Measurements from ENCODE around the gene IPO8.
A peak's percentile ranks its signal among the peaks of the same experiment; 100 is the strongest.

The IPO8 gene

GRCh38 chr12:30695199-30696102 lies at the start of gene IPO8:
IPO8 (minus strand) TSS chr12:30695869; CDS start chr12:30695647, 222 bp downstream.
- DNase-seq (ENCODE audit: low read depth, low spot score): peak; percentile 66

GRCh38 chr12:30744321-30744720 lies 48.7 kb upstream of the IPO8 start:
- no peak for DNase-seq (ENCODE audit: low read depth, low spot score)

DNA sequence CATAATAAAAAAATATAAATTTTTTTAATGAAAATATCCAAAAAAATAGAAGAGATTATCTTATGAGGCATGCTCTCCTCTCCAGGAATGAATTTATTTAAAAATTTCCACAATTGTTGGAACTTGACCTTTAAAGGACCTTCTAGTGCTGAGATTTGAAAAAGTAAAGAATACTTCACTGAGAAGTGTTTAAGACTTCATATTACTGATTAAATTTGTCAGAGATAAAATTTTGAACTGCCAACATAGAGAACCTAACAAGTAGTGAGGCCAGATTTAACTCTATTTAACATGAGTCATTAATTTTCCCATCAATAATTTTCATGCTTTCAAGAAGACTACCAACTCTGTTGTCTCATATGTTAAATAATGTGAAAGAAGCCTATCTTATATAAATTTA lies 44.6 kb upstream of the IPO8 start:
- no peak for DNase-seq (ENCODE audit: low read depth, low spot score)

- DNase-seq (ENCODE audit: low read depth, low spot score): no peak
These were observed 43.4 kb upstream of the IPO8 start for GRCh38 chr12:30739020-30739419.

DNA sequence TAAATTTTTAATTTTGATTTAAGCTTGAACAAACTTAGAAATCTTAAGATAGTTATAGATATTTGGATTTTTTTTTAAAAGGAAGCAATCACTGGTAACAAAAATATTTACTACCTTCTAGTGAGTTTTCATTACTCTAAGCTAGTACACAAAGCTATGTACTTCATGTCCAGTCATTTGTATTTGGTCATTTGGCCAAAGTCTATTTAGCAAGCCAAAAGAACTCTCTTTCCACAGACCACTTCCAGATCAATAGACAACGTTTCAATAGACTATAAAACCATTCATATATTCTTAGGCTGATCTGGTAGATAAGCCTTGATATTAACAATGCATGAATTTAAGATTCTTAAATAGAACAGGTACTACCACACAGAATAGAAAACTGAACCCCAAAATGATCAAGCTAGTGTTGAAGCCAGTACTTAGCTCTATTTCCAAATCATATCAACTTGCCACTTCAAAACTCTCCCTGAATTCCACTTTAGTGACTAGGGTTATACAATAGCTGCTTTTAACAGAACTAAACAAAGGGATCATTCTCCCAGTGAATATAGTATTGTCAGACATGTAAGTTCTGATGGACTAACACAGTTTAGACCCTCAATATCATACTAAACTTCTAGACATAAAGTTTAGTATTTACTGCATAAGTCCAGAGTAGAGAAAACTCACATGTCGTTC lies 37.4 kb upstream of the IPO8 start:
- DNase-seq (ENCODE audit: low read depth, low spot score): no peak

GRCh38 chr12:30730011-30730410 lies 34.3 kb upstream of the IPO8 start:
- DNase-seq (ENCODE audit: low read depth, low spot score): no peak

GRCh38 chr12:30729547-30729946 lies 33.9 kb upstream of the IPO8 start:
- DNase-seq (ENCODE audit: low read depth, low spot score): no peak

DNA sequence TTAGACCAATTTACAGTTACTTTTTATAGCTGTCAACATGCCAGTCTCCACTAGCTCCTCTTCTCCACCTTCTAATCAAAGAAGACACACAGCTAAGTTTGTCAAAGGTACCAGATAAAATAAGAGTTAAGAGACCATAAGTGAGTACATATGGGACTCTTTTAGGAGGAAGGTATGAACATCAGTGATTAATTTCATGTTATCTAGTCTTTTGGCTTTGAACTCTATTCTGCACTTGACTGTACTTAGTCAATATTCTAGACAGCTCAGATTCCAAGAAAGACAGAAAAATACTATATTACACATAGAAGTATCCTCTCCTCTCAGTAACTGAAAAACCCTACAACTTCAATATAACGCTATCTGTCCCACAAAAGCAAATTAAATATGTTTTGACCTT lies 31.0 kb upstream of the IPO8 start:
- no peak for DNase-seq (ENCODE audit: low read depth, low spot score)

GRCh38 chr12:30725739-30726138 lies 30.1 kb upstream of the IPO8 start:
- DNase-seq (ENCODE audit: low read depth, low spot score): peak; percentile 31

GRCh38 chr12:30719060-30719459 lies 23.4 kb upstream of the IPO8 start:
- DNase-seq (ENCODE audit: low read depth, low spot score): peak; percentile 65

- no peak for DNase-seq (ENCODE audit: low read depth, low spot score)
These were observed 12.1 kb upstream of the IPO8 start for GRCh38 chr12:30707613-30708342.

DNA sequence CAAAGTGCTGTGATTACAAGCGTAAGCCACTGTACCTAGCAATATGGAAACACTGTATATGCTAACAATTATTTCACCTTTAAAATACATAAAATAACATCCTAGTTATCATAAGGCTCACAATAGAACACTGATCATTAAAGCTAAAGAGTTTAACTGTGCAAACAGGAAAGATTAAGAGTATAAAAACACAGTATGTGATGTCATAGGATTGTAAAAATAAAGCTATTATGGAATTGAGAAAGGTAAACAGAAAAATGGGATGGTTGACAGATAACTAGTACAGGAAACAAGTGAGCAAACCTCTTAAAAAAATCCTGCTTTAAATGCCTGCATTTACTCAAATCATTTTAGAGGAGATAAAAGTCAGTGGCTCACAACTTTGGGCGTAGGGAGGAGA lies 10.8 kb upstream of the IPO8 start:
- DNase-seq (ENCODE audit: low read depth, low spot score): no peak

- DNase-seq (ENCODE audit: low read depth, low spot score): no peak
These were observed 5.4 kb upstream of the IPO8 start for GRCh38 chr12:30701056-30701455.

DNA sequence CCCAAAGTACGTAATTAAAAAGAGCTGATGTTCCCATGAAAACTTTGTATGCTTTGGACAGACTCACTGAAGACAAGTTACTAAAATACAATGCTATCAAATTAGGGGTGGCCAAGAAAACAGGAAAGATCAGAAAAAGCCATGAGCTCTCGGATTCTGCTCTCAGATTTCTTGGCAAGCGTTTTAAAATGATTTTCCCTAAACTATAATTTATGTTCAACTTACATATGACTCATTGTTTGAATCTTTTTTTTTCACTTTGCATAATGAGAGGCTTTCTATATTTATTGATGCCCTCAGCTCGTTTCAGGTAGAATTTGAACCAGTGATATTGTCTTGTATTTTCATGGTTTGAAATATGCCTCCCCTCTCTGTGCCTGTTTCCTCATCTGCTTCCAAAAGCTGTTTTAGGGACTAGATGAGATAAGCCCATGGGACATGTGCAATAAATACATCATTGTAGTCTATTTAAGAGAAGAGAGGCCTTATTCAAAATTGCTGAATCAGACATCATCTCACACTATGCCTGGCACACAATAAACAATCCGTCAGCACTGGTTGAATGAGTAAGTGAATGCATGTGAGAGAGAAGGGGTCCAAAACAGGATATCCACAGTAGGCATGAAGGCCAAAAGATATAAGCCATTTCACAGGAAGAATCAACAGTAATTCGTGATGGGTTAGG lies 4.7 kb upstream of the IPO8 start:
- DNase-seq (ENCODE audit: low read depth, low spot score): no peak

- no peak for DNase-seq (ENCODE audit: low read depth, low spot score)
These were observed 2.7 kb upstream of the IPO8 start for GRCh38 chr12:30698346-30698745.

DNA sequence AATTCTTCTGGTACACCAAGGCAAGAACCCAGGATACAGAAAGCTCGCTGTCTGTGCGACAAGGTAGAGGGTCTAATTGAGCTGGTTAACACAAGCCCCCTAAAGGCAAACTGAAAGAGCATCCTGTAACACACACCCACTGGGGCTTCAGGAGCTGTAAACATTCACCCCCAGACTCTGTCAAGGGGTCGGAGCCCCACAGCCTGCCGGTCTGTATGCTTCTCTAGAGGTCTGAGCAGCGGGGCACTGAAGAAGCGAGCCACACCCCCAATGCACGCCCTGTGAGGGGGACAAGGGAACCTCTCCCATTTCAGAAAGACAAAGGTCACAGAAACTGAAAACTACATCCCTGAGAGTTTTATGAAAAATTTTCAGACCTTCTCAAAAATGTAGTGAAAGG lies 1.3 kb upstream of the IPO8 start:
- no peak for DNase-seq (ENCODE audit: low read depth, low spot score)

- no peak for DNase-seq (ENCODE audit: low read depth, low spot score)
These were observed 817 bp upstream of the IPO8 start for GRCh38 chr12:30696486-30696885.

GRCh38 chr12:30696103-30696408 lies 387 bp upstream of the IPO8 start:
- DNase-seq (ENCODE audit: low read depth, low spot score): no peak

GRCh38 chr12:30694412-30695198 lies 1.1 kb downstream of the IPO8 start:
- no peak for DNase-seq (ENCODE audit: low read depth, low spot score)

DNA sequence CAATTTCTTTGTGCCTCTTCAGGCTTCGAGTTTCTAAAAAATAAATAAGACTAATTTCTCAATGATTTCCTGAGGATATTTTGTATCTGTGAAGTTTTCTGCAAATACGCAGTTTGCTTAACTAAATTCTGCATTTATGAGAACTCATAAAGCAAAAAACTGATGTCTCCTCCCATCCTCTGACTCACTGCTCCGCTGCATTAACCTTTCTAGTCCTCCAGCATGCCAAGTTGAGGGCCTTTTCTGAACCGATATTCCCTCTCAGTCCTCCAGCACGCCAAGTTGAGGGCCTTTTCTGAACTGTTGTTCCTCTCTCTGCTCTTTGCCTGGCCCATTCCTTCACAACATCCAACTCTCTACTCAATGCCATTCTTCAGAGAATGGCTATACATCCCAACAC lies 3.2 kb downstream of the IPO8 start:
- no peak for DNase-seq (ENCODE audit: low read depth, low spot score)

Data from smooth muscle cell of the brain vasculature (primary cell).